Measurements from ENCODE around the gene CHD8. TPM values are rescaled to one million over a fixed set of nuclear protein-coding genes. Genes with fewer than 3 reads are reported as not detected.

The CHD8 gene
- total RNA-seq, 1 donor from 2014 or later: 43.9 TPM

DNA sequence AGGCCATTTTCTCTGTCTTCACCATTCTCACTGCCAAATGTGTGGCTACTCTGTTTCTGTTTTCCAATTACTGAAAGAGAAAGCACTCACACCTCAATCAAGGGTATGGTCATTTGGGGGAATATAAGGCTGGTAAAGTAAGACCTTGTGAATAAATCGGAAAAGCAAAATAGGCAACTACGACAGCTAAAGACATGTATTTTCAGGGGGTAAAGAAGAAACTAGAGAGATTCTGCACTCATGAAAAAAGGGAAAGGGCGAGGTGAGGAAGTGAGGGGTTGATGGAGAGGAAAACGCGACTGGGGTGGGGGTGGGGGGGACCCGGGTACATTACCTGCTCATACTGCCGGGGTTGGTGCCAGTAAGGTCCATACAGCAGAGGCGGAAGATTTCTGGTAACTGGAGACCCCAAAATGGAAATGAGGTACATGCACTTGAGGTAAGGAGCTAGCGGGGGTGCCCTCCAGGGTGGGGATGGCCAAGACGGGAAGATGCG lies 19.3 kb downstream of the CHD8 start:
- TF ChIP-seq, protein P1, sequence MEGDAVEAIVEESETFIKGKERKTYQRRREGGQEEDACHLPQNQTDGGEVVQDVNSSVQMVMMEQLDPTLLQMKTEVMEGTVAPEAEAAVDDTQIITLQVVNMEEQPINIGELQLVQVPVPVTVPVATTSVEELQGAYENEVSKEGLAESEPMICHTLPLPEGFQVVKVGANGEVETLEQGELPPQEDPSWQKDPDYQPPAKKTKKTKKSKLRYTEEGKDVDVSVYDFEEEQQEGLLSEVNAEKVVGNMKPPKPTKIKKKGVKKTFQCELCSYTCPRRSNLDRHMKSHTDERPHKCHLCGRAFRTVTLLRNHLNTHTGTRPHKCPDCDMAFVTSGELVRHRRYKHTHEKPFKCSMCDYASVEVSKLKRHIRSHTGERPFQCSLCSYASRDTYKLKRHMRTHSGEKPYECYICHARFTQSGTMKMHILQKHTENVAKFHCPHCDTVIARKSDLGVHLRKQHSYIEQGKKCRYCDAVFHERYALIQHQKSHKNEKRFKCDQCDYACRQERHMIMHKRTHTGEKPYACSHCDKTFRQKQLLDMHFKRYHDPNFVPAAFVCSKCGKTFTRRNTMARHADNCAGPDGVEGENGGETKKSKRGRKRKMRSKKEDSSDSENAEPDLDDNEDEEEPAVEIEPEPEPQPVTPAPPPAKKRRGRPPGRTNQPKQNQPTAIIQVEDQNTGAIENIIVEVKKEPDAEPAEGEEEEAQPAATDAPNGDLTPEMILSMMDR (conservative IDR thresholded peaks at IDR 0.05; ENCODE audit: low read depth, low read length): no peak

DNA sequence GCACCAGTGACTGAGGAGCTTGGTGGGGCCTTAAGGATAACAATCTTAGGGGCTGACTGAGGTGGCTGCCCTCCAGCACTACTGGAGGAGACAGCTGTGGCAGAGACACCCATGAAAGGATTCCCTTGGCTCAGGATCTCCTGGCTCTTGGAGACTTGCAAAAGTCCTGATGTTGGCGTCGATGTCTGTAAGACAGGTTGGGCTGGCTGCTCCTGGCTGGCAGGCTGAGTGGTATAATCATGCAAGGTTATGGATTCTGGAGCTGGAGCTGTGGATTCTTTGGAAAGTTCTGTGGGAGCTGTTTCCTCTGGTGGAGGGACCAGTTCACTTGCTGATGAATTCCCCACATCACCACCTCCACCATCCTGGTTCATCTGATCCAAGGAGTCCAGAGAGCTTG lies 24.8 kb downstream of the CHD8 start:
- no peak overlapping the region for H3K4me3 ChIP-seq (ENCODE audit: low read depth, low read length)
- DNase-seq (ENCODE audit: low read depth): no peak
- TF ChIP-seq, protein P1 (conservative IDR thresholded peaks at IDR 0.05; ENCODE audit: low read depth, low read length): no peak

More for the DNA sequence above, 19.3 kb downstream of the CHD8 start:
- H3K4me3 ChIP-seq (ENCODE audit: low read depth, low read length): peak overlapping the region; percentile 90
- DNase-seq (ENCODE audit: low read depth): no peak

DNA sequence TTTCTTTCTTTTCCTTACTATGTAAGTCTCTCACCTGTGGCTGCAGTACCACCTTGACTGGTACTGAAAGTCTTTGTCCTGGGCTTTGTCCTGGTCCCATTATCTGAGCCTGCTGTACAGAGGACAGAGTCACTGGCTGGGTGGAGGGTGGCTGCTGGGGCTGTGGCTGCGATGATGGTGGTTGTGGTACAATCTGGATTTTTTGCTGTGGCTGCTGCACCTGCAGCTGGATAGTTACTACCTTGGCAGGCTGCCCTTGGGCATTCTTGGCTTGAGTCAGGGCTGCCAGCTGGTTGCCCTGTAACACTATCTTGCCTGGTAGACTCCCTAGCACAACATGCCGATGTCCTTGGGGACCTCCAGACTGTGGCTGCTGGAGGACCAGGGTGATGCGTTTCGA lies 27.0 kb downstream of the CHD8 start:
- no peak overlapping the region for H3K4me3 ChIP-seq (ENCODE audit: low read depth, low read length)
- DNase-seq (ENCODE audit: low read depth): no peak
- TF ChIP-seq, protein P1 (conservative IDR thresholded peaks at IDR 0.05; ENCODE audit: low read depth, low read length): no peak

DNA sequence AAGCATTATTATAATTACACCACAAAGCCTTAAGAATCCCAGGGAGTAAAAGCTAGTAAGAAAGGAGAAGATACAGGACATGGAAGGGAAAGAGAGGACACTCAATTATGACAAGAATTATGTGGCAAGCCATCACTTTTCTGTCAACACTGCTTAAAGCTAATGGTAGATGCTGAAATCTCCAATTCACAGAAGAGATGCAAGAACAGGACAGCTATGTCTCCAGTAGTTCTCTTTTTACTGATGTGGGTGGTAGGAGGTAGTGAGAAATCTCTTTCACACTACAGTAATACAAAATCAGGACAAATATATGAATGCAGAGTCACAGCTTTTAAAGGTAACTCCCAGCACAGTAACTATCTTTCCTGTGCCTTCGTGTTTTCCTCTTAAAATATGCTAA lies 29.2 kb downstream of the CHD8 start:
- TF ChIP-seq, protein P1 (conservative IDR thresholded peaks at IDR 0.05; ENCODE audit: low read depth, low read length): no peak
- H3K4me3 ChIP-seq (ENCODE audit: low read depth, low read length): no peak overlapping the region
- no peak for DNase-seq (ENCODE audit: low read depth)

DNA sequence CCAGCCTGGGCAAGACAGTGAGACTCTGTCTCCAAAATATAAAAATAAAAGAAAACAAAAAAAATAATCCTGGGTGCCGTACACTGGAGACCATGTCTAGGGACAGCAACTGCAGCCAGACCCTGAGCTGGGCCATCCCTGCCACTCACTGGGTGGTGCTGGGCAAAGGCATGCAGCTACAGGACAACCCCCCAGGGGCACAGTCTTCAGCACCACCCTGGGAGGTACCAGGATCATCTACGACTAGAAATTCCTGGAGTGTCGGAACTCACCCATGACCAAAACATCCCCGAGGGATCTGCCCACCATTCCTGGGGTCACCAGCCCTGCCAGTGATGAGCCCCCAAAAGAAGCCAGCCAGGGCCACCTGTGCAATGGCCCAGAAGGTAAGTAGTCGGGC lies 36.4 kb downstream of the CHD8 start:
- TF ChIP-seq, protein P1 (conservative IDR thresholded peaks at IDR 0.05; ENCODE audit: low read depth, low read length): no peak
- DNase-seq (ENCODE audit: low read depth): no peak
- no peak overlapping the region for H3K4me3 ChIP-seq (ENCODE audit: low read depth, low read length)

DNA sequence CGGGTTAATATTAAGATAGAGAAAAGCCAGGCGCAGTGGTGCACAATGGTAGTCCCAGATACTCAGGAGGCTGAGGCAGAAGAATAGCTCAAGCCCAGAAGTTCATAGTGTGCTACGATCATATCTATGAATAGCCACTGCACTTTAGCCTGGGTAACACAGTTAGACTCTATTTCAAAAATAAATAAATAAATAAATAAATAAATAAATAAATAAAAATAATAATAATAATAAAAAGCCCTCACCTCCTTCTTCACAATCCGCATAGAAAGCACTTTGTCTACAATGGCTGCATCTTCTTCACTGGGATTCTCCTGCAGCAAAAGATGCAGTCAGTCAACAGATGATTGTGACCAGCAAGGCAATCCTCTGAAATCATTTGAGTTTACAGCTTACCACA lies 40.6 kb downstream of the CHD8 start:
- no peak for DNase-seq (ENCODE audit: low read depth)
- TF ChIP-seq, protein P1 (conservative IDR thresholded peaks at IDR 0.05; ENCODE audit: low read depth, low read length): no peak
- H3K4me3 ChIP-seq (ENCODE audit: low read depth, low read length): no peak overlapping the region

DNA sequence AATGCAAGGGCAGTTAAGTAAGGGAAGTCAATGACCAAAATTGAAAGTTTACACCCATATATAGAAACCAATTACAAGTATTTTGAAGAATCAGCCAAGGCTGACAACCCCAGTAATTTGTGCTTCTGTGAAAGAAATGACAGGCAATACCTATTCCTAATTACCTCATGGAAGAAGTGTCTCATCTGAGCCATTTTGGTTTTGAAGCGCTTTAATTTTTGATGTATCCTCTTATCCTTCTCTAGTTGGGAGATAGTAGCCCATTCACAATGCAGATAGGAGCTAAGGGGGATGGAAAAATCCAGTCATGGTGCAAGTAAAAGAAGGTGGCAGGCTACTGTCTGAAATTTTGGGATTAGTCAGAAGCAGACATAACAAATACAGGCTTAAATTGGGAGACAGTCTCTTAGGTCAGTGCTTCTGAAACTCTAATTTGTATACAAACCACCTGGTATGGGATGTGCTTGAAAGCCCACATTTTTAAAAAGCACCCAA lies 41.7 kb downstream of the CHD8 start:
- no peak overlapping the region for H3K4me3 ChIP-seq (ENCODE audit: low read depth, low read length)
- TF ChIP-seq, protein P1 (conservative IDR thresholded peaks at IDR 0.05; ENCODE audit: low read depth, low read length): no peak
- DNase-seq (ENCODE audit: low read depth): no peak

Measured in epithelial cell of proximal tubule (primary cell).